HepG2 (cell line): ENCODE results near the gene DGAT2. TPM values are rescaled to one million over a fixed set of nuclear protein-coding genes. Genes with fewer than 3 reads are reported as not detected.

Experiments used
- FLYWCH1 ChIP-seq: sonication (generic); formaldehyde crosslinking; IDR thresholded peaks from 2 replicates; pipeline ENCODE4 v1.8.1; 2023; ENCODE audit warnings: mild to moderate bottlenecking, missing genetic modification reagents
- GLI4 ChIP-seq: sonication (generic); formaldehyde crosslinking; IDR thresholded peaks from 2 replicates; pipeline ENCODE4 v1.5.1; 2020; ENCODE audit warnings: missing genetic modification reagents, mild to moderate bottlenecking, moderate library complexity, borderline replicate concordance
- KLF9 ChIP-seq: IDR thresholded peaks from 2 replicates; pipeline ENCODE4 v1.6.1; 2016; ENCODE audit warnings: low read depth
- MBNL3 ChIP-seq: fragments of 250-450 bp; sonication (Bioruptor Pico); conservative IDR thresholded peaks from 2 replicates; pipeline ENCODE4 v1.8.0; 2022; ENCODE audit warnings: mild to moderate bottlenecking, inconsistent platforms
- RARG ChIP-seq: sonication (generic); formaldehyde crosslinking; IDR thresholded peaks from 2 replicates; pipeline ENCODE4 v1.4.0; 2020; ENCODE audit warnings: low read depth, mild to moderate bottlenecking, missing genetic modification reagents
- SIN3B ChIP-seq: fragments of 150-350 bp; IDR thresholded peaks from 2 replicates; pipeline ENCODE4 v1.6.1; 2014; ENCODE audit warnings: low read length
- STAG1 ChIP-seq: sonication (generic); formaldehyde crosslinking; IDR thresholded peaks from 2 replicates; pipeline ENCODE4 v1.4.0; 2020; ENCODE audit warnings: missing genetic modification reagents
- ZKSCAN8 ChIP-seq: IDR thresholded peaks from 2 replicates; pipeline ENCODE4 v1.6.1; 2016; ENCODE audit warnings: borderline replicate concordance, missing genetic modification reagents, missing compliant biosample characterization
- polyA plus RNA-seq, 8 experiments: library from polyadenylated mRNA; depleted of rRNA in 3 of 8; stranded (reverse) in 7 of 8; unstranded in 1 of 8; fragments of >200 nt; fragmentation: Illumina TruSeq in 4 of 8; extraction: Trizol in 4 of 8; gene quantifications; 2 replicates each; pipeline versions ENCODE4 v1.2.1 to v1.2.3, GENCODE V29; 2011 to 2016; ENCODE audit warnings: low read depth in 4 of 8, missing spikeins in 1 of 8, mixed read lengths in 1 of 8; ENCODE audit not compliant: insufficient read depth in 1 of 8
- total RNA-seq, 5 experiments: library from RNA; depleted of rRNA; stranded (reverse); fragments of >200 nt; fragmentation: Illumina TruSeq; extraction: Trizol; gene quantifications; 2 replicates each; pipeline ENCODE4 v1.2.3, GENCODE V29; 2016; ENCODE audit warnings: low read depth in 1 of 5
- TF ChIP-seq, protein P1 (sequence below): sonication (generic); formaldehyde crosslinking; IDR thresholded peaks from one replicate; pipeline ENCODE4 v1.5.1; 2020; ENCODE audit warnings: mild to moderate bottlenecking, missing genetic modification reagents; ENCODE audit errors: not compliant biosample characterization
- TF ChIP-seq, protein P2 (sequence below): sonication (generic); formaldehyde crosslinking; IDR thresholded peaks from 2 replicates; pipeline ENCODE4 v1.5.0; 2020; ENCODE audit warnings: missing genetic modification reagents, mild to moderate bottlenecking, borderline replicate concordance
- TF ChIP-seq, protein P3 (sequence below): conservative IDR thresholded peaks from 2 replicates; pipeline ENCODE4 v1.6.1; 2018; ENCODE audit warnings: missing genetic modification reagents
- TF ChIP-seq, protein P4 (sequence below), 2 experiments: sonication (generic) in 1 of 2; formaldehyde crosslinking in 1 of 2; IDR thresholded peaks; 2 replicates each; pipeline versions ENCODE4 v1.6.1 to v1.9.0; 2014 to 2022; ENCODE audit warnings: antibody characterized with exemption in 1 of 2, borderline replicate concordance in 1 of 2, inconsistent platforms in 1 of 2, low read depth in 1 of 2, missing genetic modification reagents in 1 of 2

The DGAT2 gene
- total and polyA plus RNA-seq, 2 of the 13 experiments (the other 11 are each of a cell fraction or from before 2014, with no cell fraction given) = 39.0 to 65.6 TPM

DNA sequence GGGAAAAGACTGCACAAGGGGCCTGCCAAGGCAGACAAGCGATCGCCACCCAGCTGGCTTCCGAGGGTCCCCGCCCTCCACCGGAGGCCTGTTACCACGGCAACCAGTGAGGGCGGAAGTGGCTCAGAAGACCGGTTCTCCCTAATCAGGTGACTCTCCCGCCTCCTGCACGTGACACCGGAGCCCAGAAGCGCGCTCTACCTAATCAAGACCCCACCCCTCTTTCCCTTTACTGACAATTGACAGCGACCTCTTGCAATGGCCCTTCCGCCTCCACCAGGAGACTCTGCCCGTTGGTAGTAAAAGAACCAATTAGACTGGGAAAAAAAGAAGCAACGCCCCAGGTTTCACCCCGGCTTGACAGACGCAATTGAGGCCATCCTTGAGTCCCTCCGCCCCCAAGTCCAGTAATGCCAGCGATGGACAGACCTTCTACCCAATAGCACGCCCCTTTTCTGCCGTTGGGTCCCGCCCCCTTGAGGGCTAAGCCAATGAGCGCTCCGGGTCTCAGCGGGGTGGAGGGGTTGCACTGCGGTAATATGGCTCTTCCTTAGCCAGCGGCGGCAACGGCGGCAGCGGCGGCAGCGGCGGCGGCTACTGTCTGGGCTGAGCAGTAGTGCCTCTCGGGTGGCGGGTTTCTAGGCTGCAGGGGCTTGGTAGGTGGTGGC, 46.2 kb downstream of the DGAT2 start, which contains the start of gene UVRAG (continued):
- TF ChIP-seq SIN3B (no peak), RARG (CRISPR knock-in tag) (no peak), ZKSCAN8 (no peak; the same call in 1 of the 2 replicates), KLF9 (CRISPR knock-in tag) (no peak), FLYWCH1 (CRISPR knock-in tag) (no peak), MBNL3 (CRISPR knock-in tag) (no peak), GLI4 (no peak), STAG1 (CRISPR knock-in tag) (no peak)
- TF ChIP-seq, protein P1, sequence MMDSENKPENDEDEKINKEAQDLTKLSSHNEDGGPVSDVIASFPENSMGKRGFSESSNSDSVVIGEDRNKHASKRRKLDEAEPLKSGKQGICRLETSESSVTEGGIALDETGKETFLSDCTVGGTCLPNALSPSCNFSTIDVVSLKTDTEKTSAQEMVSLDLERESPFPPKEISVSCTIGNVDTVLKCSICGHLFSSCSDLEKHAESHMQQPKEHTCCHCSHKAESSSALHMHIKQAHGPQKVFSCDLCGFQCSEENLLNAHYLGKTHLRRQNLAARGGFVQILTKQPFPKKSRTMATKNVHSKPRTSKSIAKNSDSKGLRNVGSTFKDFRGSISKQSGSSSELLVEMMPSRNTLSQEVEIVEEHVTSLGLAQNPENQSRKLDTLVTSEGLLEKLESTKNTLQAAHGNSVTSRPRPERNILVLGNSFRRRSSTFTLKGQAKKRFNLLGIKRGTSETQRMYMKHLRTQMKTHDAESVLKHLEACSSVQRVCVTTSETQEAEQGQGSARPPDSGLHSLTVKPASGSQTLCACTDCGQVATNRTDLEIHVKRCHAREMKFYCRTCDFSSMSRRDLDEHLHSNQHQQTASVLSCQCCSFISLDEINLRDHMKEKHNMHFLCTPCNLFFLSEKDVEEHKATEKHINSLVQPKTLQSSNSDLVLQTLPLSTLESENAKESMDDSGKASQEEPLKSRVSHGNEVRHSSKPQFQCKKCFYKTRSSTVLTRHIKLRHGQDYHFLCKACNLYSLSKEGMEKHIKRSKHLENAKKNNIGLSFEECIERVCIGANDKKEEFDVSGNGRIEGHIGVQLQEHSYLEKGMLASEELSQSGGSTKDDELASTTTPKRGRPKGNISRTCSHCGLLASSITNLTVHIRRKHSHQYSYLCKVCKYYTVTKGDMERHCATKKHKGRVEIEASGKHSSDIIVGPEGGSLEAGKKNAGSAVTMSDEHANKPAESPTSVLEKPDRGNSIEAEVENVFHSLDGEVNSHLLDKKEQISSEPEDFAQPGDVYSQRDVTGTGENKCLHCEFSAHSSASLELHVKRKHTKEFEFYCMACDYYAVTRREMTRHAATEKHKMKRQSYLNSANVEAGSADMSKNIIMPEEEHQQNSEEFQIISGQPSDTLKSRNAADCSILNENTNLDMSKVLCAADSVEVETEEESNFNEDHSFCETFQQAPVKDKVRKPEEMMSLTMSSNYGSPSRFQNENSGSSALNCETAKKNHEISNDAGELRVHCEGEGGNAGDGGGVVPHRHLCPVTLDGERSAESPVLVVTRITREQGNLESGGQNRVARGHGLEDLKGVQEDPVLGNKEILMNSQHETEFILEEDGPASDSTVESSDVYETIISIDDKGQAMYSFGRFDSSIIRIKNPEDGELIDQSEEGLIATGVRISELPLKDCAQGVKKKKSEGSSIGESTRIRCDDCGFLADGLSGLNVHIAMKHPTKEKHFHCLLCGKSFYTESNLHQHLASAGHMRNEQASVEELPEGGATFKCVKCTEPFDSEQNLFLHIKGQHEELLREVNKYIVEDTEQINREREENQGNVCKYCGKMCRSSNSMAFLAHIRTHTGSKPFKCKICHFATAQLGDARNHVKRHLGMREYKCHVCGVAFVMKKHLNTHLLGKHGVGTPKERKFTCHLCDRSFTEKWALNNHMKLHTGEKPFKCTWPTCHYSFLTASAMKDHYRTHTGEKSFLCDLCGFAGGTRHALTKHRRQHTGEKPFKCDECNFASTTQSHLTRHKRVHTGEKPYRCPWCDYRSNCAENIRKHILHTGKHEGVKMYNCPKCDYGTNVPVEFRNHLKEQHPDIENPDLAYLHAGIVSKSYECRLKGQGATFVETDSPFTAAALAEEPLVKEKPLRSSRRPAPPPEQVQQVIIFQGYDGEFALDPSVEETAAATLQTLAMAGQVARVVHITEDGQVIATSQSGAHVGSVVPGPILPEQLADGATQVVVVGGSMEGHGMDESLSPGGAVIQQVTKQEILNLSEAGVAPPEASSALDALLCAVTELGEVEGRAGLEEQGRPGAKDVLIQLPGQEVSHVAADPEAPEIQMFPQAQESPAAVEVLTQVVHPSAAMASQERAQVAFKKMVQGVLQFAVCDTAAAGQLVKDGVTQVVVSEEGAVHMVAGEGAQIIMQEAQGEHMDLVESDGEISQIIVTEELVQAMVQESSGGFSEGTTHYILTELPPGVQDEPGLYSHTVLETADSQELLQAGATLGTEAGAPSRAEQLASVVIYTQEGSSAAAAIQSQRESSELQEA (CRISPR knock-in tag) = no peak
- TF ChIP-seq, protein P2, sequence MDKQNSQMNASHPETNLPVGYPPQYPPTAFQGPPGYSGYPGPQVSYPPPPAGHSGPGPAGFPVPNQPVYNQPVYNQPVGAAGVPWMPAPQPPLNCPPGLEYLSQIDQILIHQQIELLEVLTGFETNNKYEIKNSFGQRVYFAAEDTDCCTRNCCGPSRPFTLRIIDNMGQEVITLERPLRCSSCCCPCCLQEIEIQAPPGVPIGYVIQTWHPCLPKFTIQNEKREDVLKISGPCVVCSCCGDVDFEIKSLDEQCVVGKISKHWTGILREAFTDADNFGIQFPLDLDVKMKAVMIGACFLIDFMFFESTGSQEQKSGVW = no peak
- TF ChIP-seq, protein P3, sequence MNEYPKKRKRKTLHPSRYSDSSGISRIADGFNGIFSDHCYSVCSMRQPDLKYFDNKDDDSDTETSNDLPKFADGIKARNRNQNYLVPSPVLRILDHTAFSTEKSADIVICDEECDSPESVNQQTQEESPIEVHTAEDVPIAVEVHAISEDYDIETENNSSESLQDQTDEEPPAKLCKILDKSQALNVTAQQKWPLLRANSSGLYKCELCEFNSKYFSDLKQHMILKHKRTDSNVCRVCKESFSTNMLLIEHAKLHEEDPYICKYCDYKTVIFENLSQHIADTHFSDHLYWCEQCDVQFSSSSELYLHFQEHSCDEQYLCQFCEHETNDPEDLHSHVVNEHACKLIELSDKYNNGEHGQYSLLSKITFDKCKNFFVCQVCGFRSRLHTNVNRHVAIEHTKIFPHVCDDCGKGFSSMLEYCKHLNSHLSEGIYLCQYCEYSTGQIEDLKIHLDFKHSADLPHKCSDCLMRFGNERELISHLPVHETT (CRISPR knock-in tag) = peak; percentile 10; the same call in 1 of the 2 replicates
- TF ChIP-seq, protein P4, sequence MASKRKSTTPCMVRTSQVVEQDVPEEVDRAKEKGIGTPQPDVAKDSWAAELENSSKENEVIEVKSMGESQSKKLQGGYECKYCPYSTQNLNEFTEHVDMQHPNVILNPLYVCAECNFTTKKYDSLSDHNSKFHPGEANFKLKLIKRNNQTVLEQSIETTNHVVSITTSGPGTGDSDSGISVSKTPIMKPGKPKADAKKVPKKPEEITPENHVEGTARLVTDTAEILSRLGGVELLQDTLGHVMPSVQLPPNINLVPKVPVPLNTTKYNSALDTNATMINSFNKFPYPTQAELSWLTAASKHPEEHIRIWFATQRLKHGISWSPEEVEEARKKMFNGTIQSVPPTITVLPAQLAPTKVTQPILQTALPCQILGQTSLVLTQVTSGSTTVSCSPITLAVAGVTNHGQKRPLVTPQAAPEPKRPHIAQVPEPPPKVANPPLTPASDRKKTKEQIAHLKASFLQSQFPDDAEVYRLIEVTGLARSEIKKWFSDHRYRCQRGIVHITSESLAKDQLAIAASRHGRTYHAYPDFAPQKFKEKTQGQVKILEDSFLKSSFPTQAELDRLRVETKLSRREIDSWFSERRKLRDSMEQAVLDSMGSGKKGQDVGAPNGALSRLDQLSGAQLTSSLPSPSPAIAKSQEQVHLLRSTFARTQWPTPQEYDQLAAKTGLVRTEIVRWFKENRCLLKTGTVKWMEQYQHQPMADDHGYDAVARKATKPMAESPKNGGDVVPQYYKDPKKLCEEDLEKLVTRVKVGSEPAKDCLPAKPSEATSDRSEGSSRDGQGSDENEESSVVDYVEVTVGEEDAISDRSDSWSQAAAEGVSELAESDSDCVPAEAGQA (IDR thresholded peaks at IDR 0.05; ENCODE audit: low read depth) = no peak
- TF ChIP-seq, protein P4 (CRISPR knock-in tag; IDR thresholded peaks at IDR 0.05; ENCODE audit: borderline replicate concordance) = no peak
